Fibroblast of lung (primary cell): ENCODE measurements around the gene ZGLP1. TPM values are rescaled to one million over a fixed set of nuclear protein-coding genes. Genes with fewer than 3 reads are reported as not detected.

Source experiments
- DNase-seq, 2 donors: peaks; one replicate each; pipeline versions ENCODE4 v3.0.0 to v3.0.0-alpha.2; 2010; ENCODE audit warnings: low read depth in 2 of 2
- H2AFZ ChIP-seq: 2 replicates; pipeline ENCODE4 v1.5.1; 2012; ENCODE audit warnings: low read length, control low read depth, inconsistent platforms
- H3K27ac ChIP-seq: 2 replicates; pipeline ENCODE4 v1.5.1; 2011; ENCODE audit warnings: low read length, control low read depth; ENCODE audit not compliant: insufficient read depth
- H3K27me3 ChIP-seq: 2 replicates; pipeline ENCODE4 v1.5.1; 2011; ENCODE audit warnings: mild to moderate bottlenecking, low read length; ENCODE audit not compliant: control insufficient read depth, insufficient read depth
- H3K36me3 ChIP-seq: 2 replicates; pipeline ENCODE4 v1.5.1; 2011; ENCODE audit warnings: low read length; ENCODE audit not compliant: control insufficient read depth, insufficient read depth
- H3K4me1 ChIP-seq: 2 replicates; pipeline ENCODE4 v1.5.1; 2011; ENCODE audit warnings: low read length; ENCODE audit not compliant: control insufficient read depth, insufficient read depth; ENCODE audit errors: extremely low read depth
- H3K4me2 ChIP-seq: 2 replicates; pipeline ENCODE4 v1.5.1; 2011; ENCODE audit warnings: low read length, control low read depth; ENCODE audit not compliant: insufficient read depth; ENCODE audit errors: extremely low read depth
- H3K4me3 ChIP-seq, 4 experiments: fragments of 200-600 bp in 1 of 4; sonication (generic) in 1 of 4; replicated peaks in 1 of 4; 2 replicates each; pipeline ENCODE4 v1.5.1; 2011 to 2016; ENCODE audit warnings: low read length in 4 of 4, low read depth in 3 of 4, mild to moderate bottlenecking in 3 of 4, control low read depth in 2 of 4, inconsistent platforms in 1 of 4, mixed read lengths in 1 of 4; ENCODE audit not compliant: insufficient read depth in 1 of 4; ENCODE audit errors: control extremely low read depth in 1 of 4
- H3K79me2 ChIP-seq: 2 replicates; pipeline ENCODE4 v1.5.1; 2012; ENCODE audit warnings: mild to moderate bottlenecking, low read length, inconsistent platforms; ENCODE audit not compliant: control insufficient read depth, insufficient read depth
- H3K9ac ChIP-seq: 2 replicates; pipeline ENCODE4 v1.5.1; 2011; ENCODE audit warnings: mild to moderate bottlenecking, low read length, control low read depth; ENCODE audit not compliant: insufficient read depth
- H3K9me3 ChIP-seq: 2 replicates; pipeline ENCODE4 v1.5.1; 2012; ENCODE audit warnings: low read depth, low read length; ENCODE audit not compliant: control insufficient read depth, insufficient read depth
- H4K20me1 ChIP-seq: 2 replicates; pipeline ENCODE4 v1.5.1; 2011; ENCODE audit warnings: low read length; ENCODE audit not compliant: control insufficient read depth, insufficient read depth; ENCODE audit errors: extremely low read depth
- CTCF ChIP-seq, 2 donors: IDR thresholded peaks in 1 of 2; conservative IDR thresholded peaks in 1 of 2; 1 replicate in 1 of 2; 2 replicates in 1 of 2; pipeline ENCODE4 v1.5.1; 2011 to 2012; ENCODE audit warnings: low read length in 2 of 2, control low read depth in 1 of 2, inconsistent platforms in 1 of 2, low read depth in 1 of 2, mild to moderate bottlenecking in 1 of 2
- EZH2 ChIP-seq: IDR thresholded peaks from 2 replicates; pipeline ENCODE4 v1.5.1; 2012; ENCODE audit warnings: low read length, control low read depth, mild to moderate bottlenecking; ENCODE audit errors: missing control alignments
- polyA plus RNA-seq, 2 donors: library from polyadenylated mRNA; depleted of rRNA in 1 of 2; stranded (reverse) in 1 of 2; unstranded in 1 of 2; fragments of >200 nt; gene quantifications; 2 replicates each; pipeline ENCODE4 v1.2.1, GENCODE V29; 2011 to 2012; ENCODE audit warnings: missing spikeins in 1 of 2
- total RNA-seq: library from RNA; depleted of rRNA; stranded (reverse); fragments of >200 nt; gene quantifications from 2 replicates; pipeline ENCODE4 v1.2.1, GENCODE V29; 2014

Gene ZGLP1
- total and polyA plus RNA-seq, 2 donors (not counting 1 experiment from before 2014, with no cell fraction given) = 0.35 to 0.66 TPM

DNA sequence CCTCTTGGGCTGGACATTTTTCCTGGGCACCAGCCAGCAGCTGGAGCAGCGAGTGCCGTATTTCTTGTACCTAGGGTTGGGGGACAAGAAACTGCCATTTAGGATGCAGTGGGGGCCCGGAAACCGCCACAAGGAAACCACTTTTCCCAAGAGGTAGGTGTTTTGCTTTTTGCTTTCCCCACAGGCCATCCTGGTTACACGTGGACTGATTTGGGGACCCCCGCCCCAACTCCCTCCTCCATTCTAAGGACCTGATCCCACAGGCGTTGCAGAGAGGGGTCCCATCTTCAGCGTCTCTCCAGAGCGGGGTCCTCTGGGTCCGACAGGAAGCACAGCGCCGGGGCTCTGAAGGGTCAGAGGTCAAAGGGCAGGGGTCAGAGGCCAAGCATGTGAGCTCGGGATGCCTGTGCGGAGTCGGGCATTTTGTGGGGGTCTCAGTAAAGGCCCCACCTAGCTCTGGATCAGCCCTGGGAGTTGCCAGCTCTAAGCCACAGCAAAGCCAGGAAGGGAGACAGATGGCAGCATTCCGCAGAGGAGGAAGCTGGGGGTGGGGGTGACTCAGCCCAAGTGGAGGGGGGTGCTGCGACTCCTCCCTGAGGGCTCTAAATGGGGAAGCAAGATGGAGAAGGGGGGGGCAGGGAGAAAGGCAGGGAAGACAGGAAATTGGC lies 4.3 kb downstream of the ZGLP1 start:
- TF ChIP-seq EZH2 (no peak), CTCF (conservative IDR thresholded peaks at IDR 0.05 in 1 of 2, IDR thresholded peaks at IDR 0.05 in 1 of 2; ENCODE audit: low read depth in 1 of 2, low read length in 2 of 2) (no peak)
- Histone ChIP-seq H3K79me2 (no peaks in the 10 kb centered on the region), H3K36me3 (peaks cover 2% of the 10 kb centered on the region), H3K27me3 (no peaks in the 10 kb centered on the region), H3K4me3 (no peak overlapping the region), H3K4me2 (no peak overlapping the region), H3K9me3 (no peaks in the 10 kb centered on the region), H3K9ac (no peak overlapping the region), H4K20me1 (no peaks in the 10 kb centered on the region), H3K27ac (no peak overlapping the region), H2AFZ (no peak overlapping the region), H3K4me1 (peaks cover 3% of the 10 kb centered on the region)
- DNase-seq = peak in 1 of 2 donors; percentile 68

DNA sequence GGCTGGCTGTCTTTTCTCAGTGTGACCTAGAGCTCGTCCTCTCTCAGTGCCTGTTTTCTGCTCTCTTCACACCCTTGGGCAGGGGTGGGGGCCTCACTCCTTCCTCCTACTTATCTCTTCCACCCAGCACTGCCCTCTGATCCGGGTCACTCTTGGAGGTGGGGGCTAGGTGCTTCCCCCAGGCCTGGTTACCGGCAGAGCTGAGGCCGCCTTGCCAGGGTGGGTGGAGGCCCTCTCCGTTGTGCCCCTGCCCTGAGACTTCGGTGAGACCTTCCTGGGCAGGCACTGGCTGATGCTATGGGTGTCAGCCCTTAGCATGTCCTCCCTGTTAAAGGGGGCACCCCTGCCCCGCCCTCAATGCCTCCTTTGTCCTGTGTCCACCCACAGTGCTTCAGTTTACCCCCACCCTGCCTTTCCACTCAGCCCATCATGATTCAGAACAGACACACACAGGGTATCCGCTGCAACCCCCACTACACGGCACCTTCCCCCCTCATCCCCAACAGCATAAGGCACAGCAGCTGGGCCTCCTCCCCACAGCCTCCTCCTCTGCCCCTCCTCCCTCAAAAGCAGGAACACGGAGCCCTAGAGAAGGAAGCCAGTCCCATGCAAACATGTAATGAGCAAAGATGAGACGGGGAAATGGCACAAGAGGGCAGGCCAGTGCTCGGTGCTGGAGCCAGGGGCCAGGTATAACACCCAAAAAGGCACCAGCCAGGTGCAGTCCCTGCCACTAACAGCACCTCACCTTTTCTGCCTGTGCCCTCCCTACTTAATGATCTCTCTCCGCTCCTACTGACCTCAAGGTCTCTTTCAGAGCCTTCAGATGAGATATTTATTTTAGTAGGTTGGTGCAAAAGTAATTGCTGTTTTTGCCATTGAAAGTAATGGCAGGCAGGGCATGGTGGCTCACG lies 9.8 kb downstream of the ZGLP1 start:
- no peak overlapping the region for H3K27ac ChIP-seq
- H3K9ac ChIP-seq = no peak overlapping the region
- peaks cover 3% of the 10 kb centered on the region for H3K4me1 ChIP-seq
- TF ChIP-seq EZH2 (no peak), CTCF (conservative IDR thresholded peaks at IDR 0.05 in 1 of 2, IDR thresholded peaks at IDR 0.05 in 1 of 2; ENCODE audit: low read depth in 1 of 2, low read length in 2 of 2) (no peak)
- no peaks in the 10 kb centered on the region for H4K20me1 ChIP-seq
- H2AFZ ChIP-seq = no peak overlapping the region
- no peak overlapping the region for H3K4me3 ChIP-seq
- no peaks in the 10 kb centered on the region for H3K36me3 ChIP-seq
- no peak for DNase-seq
- H3K4me2 ChIP-seq = no peak overlapping the region
- peaks cover 11% of the 10 kb centered on the region for H3K27me3 ChIP-seq
- no peaks in the 10 kb centered on the region for H3K9me3 ChIP-seq
- no peaks in the 10 kb centered on the region for H3K79me2 ChIP-seq

DNA sequence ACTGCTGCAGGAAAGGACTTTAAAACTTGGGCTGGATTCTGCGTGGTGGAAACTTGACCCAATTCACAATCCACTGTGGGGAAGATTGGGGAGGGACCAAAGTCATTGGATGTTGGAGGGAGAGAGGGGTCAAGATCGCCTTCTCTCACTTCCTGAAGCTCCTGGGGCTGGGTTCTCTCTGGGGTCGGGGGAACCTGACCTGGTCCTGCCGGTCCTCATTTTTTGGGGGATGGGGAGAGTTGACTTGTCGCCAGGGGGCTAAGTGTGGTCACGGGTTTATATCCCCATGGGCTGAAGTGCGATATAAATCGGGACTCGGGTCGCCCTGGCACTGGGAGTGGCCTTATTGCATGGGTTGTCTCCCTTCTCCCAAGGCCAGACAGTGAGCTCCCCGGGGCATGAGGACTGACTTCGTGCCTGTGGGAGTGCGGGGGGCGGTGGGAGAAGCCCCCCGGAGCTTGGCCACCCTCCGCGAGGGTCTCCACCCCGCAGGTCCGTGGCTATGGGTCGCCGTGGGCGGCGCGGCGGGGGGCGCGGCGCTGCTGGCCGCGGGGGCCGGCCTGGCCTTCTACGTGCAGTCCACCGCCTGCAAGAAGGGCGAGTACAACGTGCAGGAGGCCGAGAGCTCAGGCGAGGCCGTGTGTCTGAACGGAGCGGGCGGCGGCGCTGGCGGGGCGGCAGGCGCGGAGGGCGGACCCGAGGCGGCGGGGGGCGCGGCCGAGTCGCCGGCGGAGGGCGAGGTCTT lies 13.6 kb downstream of the ZGLP1 start:
- H3K79me2 ChIP-seq = no peaks in the 10 kb centered on the region
- no peak for DNase-seq
- H3K9ac ChIP-seq = no peak overlapping the region
- TF ChIP-seq EZH2 (peak; percentile 17), CTCF (conservative IDR thresholded peaks at IDR 0.05 in 1 of 2, IDR thresholded peaks at IDR 0.05 in 1 of 2; ENCODE audit: low read depth in 1 of 2, low read length in 2 of 2) (no peak)
- H3K27me3 ChIP-seq = peaks cover 38% of the 10 kb centered on the region
- no peaks in the 10 kb centered on the region for H3K36me3 ChIP-seq
- no peaks in the 10 kb centered on the region for H4K20me1 ChIP-seq
- no peak overlapping the region for H2AFZ ChIP-seq
- H3K4me3 ChIP-seq = no peak overlapping the region
- no peak overlapping the region for H3K4me2 ChIP-seq
- no peaks in the 10 kb centered on the region for H3K9me3 ChIP-seq
- no peak overlapping the region for H3K27ac ChIP-seq
- H3K4me1 ChIP-seq = peaks cover 4% of the 10 kb centered on the region
